T-helper 1 cell treated with Interleukin-12 subunit alpha and Interleukin-12 subunit beta and Interleukin-4 antibody, amounts not matched to agents 30 ng/mL and 1 ng/mL, for 36 hours (primary cell): Measurements from ENCODE around the gene TMEM200B. TPM values are rescaled to one million over a fixed set of nuclear protein-coding genes. Genes with fewer than 3 reads are reported as not detected.
"Not testable (repeated sequence)": the region's sequence is repeated elsewhere in the genome, so short reads cannot be mapped to it uniquely, and the experiment has no call there.

ENCODE experiments used
- intact Hi-C: fragments of 100-400 bp; cut with micrococcal nuclease; formaldehyde crosslinking; loops from one replicate; pipeline ENCODE4 v1.15.1; 2024
- total RNA-seq: library from RNA; stranded (reverse); gene quantifications from 2 replicates; pipeline ENCODE4 v1.2.3, GENCODE V29; 2022

The TMEM200B gene
- total RNA-seq, 1 donor from 2014 or later = not detected

DNA sequence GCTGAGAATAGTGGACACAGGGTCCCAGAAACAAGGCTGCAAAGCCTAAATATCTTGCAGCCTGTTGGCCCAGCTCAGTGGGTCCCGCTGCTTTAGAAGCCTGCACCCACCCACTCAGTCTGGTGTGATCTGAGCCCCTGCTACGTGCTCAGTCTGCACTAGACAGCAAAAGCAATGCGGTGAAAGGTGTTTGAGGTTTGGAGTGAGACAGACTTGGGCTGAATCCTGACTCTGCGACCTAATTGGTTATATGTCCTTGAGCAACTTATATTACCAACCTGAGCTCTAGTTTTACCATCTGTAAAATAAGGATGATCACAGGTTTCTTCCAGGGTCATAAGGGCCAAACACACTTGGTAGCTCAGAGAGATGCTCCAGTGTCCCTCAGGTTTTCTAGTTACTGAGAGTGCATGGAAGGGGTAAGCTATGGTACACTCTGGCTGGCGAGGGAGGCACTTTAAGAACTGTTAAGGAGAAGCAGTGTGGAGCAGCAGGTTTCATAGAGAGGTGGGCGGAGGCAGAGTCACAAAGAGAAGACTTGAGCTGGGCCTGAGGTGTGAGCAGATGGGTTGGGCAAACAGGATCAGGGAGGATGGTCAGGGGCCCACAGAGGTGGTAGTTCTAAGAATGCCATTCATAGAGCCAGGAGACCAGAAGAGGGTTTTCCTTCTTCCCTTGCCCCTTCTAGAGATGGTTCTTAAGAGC lies 10.1 kb downstream of the TMEM200B start:
- intact Hi-C loops = no loop called here

DNA sequence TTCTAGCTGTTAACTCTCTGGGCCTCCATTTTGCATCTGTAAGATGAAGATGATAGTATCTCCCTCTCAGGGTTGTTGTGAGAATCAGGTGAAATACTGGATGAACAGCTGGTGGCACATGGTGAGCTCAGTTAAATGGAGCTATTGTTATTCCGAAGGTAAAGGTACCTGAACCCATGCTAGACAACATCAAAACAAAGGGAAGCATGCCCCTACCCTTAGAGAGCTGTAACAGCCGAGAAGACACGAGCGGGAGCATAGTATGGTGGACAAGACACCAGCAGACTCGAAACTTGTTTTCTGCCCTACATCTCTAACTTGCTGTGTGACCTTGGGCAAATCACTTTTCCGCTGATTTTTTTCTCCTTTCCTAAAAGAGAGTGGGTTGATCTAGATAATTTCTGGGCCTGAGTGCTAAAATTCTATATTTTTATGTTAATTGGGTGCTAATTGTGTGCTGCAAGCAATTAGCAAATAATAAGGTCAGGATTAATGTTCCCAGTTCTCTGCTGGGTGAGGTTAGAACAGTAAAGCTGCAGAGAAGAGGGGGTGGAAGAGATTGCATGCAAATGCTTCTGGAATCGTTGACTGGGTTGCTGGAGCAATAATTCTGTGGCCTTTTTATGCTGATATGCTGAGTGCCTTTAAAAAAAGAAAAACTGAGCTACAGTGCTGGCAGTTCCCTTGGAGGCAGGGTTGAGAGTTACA lies 10.8 kb downstream of the TMEM200B start:
- intact Hi-C loops = no loop called here

DNA sequence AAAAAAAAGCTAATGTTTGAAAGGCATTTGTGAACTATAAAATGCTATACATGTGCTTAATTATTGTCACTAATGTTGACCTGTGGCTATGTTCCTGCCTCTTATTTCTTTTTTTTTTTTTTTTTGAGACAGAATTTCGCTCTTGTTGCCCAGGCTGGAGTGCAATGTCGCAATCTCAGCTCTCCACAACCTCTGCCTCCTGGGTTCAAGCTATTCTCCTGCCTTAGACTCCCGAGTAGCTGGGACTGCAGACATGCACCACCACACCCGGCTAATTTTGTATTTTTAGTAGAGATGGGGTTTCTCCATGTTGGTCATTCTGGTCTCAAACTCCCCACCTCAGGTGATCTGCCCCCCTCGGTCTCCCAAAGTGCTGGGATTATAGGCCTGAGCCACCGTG lies 15.7 kb downstream of the TMEM200B start:
- intact Hi-C loops = not testable (repeated sequence)

DNA sequence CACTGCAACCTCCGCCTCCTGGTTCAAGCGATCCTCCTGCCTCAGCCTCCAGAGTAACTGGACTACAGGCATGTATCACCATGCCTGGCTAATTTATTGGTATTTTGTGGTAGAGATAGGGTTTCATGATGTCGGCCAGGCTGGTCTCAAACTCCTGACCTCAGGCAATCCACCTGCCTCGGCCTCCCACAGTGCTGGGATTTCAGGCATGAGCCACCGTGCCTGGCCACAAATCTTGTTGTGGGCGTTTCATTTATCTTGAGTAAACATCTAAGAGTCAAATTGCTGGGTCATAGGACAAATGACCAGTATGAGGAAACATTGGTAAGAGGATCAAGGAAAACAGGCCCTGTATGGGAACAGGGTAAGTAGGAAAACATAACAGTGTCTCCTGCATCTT lies 17.9 kb downstream of the TMEM200B start:
- intact Hi-C loops = no loop called here

DNA sequence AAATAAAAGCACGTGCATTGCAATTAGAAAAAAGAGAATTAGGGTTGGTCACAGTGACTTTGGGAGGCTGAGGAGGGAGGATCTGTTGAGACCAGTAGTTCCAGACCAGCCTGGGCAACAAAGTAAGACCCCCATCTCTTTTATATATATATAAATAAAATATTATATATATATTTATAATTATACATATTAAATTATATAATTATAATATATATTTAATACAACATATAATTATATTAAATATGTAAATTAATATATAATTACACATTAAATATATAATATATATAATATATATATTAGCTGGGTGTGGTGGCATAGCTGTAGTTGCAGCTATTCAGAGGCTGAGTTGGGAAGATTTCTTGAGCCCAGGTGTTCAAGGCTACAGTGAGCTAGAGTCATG lies 23.2 kb downstream of the TMEM200B start:
- intact Hi-C loops = no loop called here

DNA sequence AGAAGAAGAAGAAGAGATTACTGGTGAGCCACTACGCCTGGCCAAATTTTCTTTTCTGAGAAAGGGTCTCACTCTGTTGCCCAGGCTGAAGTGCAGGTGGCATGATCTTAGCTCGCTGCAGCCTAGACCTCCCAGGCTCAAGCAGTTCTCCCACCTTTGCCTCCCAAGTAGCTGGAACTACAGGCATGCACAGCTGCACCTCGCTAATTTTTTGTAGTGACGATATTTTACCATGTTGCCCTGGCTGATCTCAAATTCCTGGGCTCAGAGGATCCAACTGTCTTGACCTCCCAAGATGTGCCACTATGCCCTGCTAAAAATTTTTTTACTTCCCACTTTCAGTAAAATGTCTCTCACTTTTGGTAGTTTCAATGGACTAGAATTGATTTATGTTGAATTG lies 24.4 kb downstream of the TMEM200B start:
- intact Hi-C loops = no loop called here

DNA sequence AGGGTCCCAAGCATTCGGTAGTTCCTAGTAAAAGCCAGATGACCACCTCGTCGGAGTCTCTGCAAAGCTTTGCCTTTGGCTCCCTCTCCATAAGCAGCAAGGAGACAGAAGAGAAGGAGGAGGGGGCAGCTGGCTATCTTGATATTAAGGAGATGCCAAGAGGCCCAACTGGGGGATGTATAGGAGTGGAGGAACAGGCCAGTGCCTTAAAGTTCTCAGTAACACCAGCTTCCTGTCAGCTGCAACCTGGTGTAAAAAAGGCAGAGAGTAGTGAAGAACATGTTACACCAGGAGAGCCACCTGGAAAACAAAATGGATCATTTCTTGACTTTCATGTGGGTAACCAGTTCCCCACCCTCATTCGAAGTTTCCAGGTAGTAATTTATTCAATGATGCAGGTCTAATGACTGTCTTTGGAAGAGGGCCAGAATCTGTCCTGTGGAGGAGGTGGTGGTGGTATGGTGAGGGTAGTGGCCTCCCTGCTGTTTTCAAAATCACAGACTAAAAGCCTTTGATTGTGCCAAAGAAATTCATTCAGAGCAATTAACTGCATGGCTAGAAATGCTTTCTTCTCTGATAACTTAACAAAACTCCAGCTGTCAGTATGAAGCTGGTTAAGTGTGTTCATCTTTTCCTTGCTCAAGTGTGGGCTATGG lies 27.3 kb downstream of the TMEM200B start:
- intact Hi-C loops = no loop called here

DNA sequence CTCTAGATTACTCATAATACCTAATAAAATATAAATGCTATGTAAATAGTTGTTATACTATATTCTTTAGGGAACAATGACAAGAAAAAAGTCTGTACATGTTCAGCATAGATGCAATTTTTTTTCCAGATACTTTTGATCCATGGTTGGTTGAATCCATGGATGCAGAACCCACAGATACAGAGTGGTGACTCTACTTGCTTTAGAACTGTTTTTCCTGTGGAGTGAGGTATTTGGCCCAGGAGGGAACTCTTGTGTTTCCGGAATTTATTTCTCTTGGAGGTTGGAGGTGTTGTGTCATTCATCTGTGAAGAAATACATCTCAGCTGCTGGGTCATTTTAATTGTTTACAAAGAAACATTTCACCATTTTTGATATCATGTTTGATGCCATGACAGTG lies 28.7 kb downstream of the TMEM200B start:
- intact Hi-C loops = no loop called here

DNA sequence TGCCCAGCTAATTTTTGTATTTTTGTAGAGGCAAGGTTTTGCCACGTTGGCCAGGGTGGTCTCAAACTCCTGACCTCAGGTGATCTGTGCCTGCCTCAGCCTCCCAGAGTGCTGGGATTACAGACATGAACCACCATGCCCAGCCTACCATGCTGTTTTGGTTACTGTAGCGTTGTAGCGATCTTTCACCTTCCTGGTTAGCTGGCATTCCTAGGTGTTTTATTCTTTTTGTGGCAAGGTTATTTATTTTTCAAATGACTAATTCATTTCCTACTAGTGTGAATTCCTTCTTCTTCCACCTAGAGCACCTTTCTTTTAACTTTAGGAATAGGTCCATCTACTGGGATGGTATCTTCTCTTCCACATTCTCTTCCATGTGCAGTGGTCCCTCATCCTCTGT lies 29.3 kb downstream of the TMEM200B start:
- intact Hi-C loops = no loop called here

DNA sequence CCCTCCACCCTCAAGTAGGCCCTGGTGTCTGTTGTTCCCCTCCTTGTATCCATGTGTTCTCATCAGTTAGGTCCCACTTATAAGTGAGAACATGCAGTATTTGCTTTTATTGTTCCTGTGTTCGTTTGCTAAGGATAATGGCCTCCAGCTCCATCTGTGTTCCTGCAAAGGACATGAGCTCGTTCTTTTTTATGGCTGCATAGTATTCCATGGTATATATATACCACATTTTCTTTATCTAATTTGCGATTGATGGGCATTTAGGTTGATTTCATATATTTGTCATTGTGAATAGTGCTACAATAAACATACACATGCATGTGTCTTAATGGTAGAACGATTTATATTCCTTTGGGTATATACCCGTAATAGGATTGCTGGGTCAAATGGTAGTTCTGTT lies 31.0 kb downstream of the TMEM200B start:
- intact Hi-C loops = not testable (repeated sequence)

DNA sequence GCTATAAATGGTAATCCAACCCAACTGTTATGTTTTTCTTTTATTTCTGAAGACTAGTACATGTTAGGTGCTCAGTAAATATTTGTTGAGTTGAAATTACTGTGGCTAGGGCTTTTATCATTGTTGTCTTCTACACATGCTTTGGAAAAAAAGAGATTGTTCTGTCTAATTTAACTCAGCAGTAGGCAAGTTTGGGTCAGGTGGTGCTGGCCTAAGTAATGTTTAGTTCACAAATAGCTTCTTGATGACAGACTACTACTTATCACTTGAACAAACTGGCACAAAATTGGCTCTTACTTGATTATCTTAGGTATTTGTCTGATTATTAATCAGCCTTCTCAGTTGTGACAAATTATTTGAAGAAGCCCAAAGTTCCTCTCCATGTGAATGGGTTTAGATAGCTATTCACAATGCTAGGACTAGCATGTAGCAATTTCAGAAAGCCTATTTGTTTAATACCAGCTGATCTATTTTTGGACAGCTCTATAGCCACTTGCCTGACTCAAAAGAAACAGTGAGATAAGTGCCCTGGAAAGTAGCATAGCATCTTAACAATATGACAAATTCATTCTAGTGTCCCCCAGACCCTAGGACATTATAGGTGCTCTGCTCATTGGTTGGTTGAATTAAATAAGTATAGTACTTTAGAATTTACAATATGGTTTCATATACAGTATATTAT lies 32.6 kb downstream of the TMEM200B start:
- intact Hi-C loops = no loop called here

DNA sequence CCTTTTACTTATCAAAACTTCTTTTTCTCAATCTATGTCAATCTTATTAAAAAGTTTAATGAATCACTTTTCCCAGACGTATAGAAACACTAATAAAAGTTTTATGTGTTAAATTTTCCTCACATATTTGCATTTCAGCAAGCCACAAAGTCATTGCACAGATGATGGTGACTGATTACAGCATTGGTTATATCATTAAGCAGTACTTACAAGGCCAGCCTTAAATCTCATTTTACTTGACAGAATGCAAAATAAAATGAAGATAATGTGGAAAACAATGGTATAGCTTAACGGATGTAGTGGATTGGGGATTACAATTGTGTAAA lies 39.5 kb downstream of the TMEM200B start:
- intact Hi-C loops = no loop called here

DNA sequence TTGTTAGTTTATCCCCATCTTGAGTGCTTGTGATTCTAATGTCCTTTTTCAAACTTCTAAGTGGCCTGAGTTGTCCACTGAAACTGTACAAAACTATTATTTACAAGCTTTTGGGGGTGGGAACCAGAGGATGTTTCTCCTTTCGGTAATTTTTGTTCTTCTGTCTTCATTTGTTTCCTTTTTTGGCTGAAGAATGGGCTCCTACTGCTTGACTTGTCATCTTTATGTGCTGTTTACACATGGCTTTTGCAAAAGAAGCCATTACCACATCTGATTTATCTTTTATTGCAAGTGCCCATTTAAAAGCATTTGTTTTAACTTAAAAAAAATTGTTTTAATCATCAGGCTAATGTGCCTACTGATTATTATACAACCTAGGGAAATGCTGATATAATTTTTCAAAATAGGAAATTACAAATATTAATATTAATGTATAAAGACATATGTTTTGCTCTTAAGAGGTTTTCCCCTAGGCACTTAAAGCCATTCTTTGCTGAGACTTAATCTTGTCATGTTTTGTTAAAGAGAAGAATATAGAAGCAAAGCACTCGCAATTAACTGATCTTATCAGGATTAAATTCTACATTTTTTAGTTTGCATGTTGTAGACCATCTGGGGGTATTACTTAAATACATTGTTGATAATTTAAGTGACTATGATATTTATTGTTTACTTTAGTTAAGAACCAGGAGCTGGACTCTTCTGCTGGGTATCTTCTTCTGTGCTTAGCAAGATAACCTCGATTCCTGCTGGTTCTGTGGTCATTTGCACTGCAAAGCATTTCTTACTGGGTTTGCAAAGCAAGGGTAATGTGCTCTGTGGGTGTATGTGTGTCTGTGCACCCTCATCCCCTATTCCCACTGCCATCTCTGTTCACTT lies 40.1 kb downstream of the TMEM200B start:
- intact Hi-C loops = no loop called here

DNA sequence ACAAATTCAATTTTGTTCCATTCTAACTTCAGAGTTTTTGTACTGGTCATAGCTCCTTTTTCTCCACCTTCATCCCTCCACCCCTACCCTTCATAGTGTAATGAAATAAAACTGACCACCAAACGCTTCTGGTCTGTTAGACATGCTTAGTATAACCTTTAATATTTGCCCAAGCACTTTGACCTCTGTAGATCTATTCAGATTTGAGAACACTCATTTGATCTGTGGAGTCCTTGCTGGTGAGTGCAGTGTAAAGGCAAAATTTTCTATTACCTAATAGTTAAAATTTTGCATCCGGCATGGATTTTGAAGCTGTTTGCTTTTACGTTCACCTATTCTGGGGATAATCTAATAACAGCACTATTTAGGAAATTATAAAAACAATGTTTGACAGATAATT lies 41.2 kb downstream of the TMEM200B start:
- intact Hi-C loops = no loop called here

DNA sequence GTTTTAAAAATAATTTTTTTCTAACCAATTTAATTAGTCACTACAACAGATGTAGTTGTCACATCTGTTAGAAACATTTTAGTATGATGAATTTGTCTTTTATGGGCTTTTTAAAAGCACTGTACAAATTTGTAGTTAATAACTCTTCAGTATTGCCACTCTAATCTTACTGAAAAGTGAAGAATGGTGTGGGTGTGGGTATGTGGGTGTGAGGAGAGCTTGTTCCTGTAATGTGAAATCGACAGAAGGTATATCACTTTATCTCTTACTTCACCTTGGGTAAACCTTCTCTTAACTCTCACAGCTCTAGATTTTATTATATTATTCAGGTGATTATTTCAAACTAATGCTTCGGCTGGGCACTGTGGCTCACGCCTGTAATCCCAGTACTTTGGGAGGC lies 42.5 kb downstream of the TMEM200B start:
- intact Hi-C loops = no loop called here

DNA sequence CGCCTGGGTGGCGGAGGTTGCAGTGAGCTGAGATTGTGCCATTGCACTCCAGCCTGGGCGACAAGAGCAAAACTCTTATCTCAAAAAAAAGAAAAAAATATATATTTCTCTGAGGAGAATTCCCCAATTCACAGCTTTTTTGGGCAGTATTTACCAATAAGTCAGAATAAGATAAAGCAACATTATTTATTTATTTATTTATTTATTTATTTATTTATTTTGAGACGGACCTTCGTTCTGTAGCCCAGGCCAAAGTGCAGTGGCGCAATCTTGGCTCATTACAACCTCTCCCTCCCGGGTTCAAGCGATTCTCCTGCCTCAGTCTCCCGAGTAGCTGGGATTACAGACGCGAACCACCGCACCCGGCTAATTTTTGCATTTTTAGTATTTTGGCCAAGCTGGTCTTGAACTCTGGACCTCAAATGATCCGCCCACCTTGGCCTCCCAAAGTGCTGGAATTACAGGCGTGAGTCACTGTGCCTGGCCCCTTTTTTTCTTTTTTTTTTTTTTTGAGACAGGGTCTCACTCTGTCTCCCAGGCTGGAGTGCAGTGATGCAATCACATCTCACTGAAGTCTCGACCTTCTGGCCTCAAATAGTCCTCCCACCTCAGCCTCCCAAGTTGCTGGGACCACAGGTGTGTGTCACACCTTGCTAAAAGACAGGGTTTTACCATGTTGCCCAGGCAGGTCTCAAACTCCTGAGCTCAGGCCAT lies 43.6 kb downstream of the TMEM200B start:
- intact Hi-C loops = not testable (repeated sequence)

DNA sequence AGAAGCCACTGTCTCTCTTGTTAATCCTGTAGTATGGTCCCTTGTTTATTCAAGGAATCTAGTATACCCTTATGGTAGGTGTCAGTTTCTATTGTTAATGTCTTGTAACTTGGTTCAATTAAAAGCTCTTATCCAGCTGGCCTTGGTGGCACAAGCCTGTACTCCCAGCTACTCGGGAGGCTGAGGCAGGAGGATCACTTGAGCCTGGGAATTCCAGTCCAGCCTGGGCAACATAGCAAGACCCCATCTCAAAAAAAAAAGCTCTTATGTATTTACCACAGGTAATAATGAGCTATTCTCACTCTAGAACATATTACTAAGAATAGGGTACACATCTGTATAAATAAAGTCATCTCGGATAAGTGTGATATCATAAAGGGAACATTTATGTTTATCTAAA lies 46.5 kb downstream of the TMEM200B start:
- intact Hi-C loops = no loop called here
